HT-29 (cell line): Measurements from ENCODE around the gene UBL7. TPM values are rescaled to one million over a fixed set of nuclear protein-coding genes. Genes with fewer than 3 reads are reported as not detected.
"Not testable (repeated sequence)": the region's sequence is repeated elsewhere in the genome, so short reads cannot be mapped to it uniquely, and the experiment has no call there.

Source experiments
- DNase-seq: peaks from one replicate; pipeline ENCODE4 v3.0.0-alpha.2; 2015; ENCODE audit warnings: low spot score
- total RNA-seq: library from RNA; depleted of rRNA; stranded (reverse); fragments of >200 nt; shearing (Covaris generic); gene quantifications from 2 replicates; pipeline ENCODE4 v1.2.3, GENCODE V29; 2014

The UBL7 gene
- total RNA-seq, 1 experiment from 2014 or later = 45.1 TPM

GRCh38 chr15:74464216-74464615, 3.3 kb upstream of the UBL7 start:
- no peak for DNase-seq

- DNase-seq = no peak
Measured at GRCh38 chr15:74463634-74464033, 2.7 kb upstream of the UBL7 start.

GRCh38 chr15:74461847-74462511, 1.0 kb upstream of the UBL7 start:
- peak; percentile 15 for DNase-seq

- DNase-seq = no peak
Measured at GRCh38 chr15:74460298-74460697, 662 bp downstream of the UBL7 start.

GRCh38 chr15:74459798-74460197, 1.2 kb downstream of the UBL7 start:
- DNase-seq = not testable (repeated sequence)

- DNase-seq = no peak
Measured at GRCh38 chr15:74458473-74458872, 2.5 kb downstream of the UBL7 start.

GRCh38 chr15:74457036-74457435, 3.9 kb downstream of the UBL7 start:
- DNase-seq = not testable (repeated sequence)

GRCh38 chr15:74454764-74455500, 6.0 kb downstream of the UBL7 start:
- no peak for DNase-seq

GRCh38 chr15:74453925-74454763, 6.8 kb downstream of the UBL7 start:
- no peak for DNase-seq

- no peak for DNase-seq
Measured at GRCh38 chr15:74451861-74452835, 8.8 kb downstream of the UBL7 start.

- DNase-seq = no peak
Measured at GRCh38 chr15:74451322-74451721, 9.6 kb downstream of the UBL7 start.

GRCh38 chr15:74449643-74450205, 11.2 kb downstream of the UBL7 start:
- DNase-seq = no peak

- DNase-seq = no peak
Measured at GRCh38 chr15:74449095-74449494, 11.9 kb downstream of the UBL7 start.

GRCh38 chr15:74445816-74446763, 14.9 kb downstream of the UBL7 start:
- no peak for DNase-seq

- DNase-seq = no peak
Measured at GRCh38 chr15:74444106-74445062, 16.6 kb downstream of the UBL7 start.

- no peak for DNase-seq
Measured at GRCh38 chr15:74443100-74443909, 17.7 kb downstream of the UBL7 start.

- DNase-seq = no peak
Measured at GRCh38 chr15:74442604-74443003, 18.4 kb downstream of the UBL7 start.

GRCh38 chr15:74442063-74442462, 18.9 kb downstream of the UBL7 start:
- DNase-seq = no peak
